ENCODE data around the gene BCCIP. TPM values are rescaled to one million over a fixed set of nuclear protein-coding genes. Genes with fewer than 3 reads are reported as not detected.

Gene BCCIP
- total RNA-seq, 1 donor from 2014 or later = 36.9 TPM

DNA sequence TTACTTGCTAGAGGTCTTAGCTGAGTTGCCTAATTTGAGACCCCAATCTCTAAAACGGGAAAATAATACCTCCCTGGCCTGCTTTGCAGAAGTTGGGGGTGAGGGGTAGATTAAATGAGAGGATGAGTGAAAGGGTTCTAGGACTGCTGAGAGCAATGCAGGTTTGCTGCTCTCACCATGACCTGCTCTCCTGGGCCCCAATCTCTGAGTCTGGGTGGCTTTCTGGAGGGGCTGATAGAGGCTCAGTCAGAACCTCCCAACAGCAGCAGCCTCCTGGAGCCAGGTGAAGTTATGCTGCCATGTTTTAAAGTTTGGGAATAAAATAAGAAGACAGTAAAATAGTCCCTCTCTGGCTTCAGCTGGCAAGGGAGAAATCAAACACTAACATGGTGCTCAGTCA is 7.6 kb upstream of the BCCIP start:
- DNase-seq (no peak), ATAC-seq (no peak)
- H3K27me3 ChIP-seq = no peaks in the 10 kb centered on the region
- TF ChIP-seq, protein P1, sequence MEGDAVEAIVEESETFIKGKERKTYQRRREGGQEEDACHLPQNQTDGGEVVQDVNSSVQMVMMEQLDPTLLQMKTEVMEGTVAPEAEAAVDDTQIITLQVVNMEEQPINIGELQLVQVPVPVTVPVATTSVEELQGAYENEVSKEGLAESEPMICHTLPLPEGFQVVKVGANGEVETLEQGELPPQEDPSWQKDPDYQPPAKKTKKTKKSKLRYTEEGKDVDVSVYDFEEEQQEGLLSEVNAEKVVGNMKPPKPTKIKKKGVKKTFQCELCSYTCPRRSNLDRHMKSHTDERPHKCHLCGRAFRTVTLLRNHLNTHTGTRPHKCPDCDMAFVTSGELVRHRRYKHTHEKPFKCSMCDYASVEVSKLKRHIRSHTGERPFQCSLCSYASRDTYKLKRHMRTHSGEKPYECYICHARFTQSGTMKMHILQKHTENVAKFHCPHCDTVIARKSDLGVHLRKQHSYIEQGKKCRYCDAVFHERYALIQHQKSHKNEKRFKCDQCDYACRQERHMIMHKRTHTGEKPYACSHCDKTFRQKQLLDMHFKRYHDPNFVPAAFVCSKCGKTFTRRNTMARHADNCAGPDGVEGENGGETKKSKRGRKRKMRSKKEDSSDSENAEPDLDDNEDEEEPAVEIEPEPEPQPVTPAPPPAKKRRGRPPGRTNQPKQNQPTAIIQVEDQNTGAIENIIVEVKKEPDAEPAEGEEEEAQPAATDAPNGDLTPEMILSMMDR (IDR thresholded peaks at IDR 0.05) = no peak
- intact Hi-C loops (cut with DNase I) = no loop called here
- H3K36me3 ChIP-seq = peaks cover 35% of the 10 kb centered on the region
- H3K4me3 ChIP-seq = no peak overlapping the region
- H3K9me3 ChIP-seq = no peaks in the 10 kb centered on the region
- no peaks in the 10 kb centered on the region for H3K4me1 ChIP-seq
- no peak overlapping the region for H3K27ac ChIP-seq

DNA sequence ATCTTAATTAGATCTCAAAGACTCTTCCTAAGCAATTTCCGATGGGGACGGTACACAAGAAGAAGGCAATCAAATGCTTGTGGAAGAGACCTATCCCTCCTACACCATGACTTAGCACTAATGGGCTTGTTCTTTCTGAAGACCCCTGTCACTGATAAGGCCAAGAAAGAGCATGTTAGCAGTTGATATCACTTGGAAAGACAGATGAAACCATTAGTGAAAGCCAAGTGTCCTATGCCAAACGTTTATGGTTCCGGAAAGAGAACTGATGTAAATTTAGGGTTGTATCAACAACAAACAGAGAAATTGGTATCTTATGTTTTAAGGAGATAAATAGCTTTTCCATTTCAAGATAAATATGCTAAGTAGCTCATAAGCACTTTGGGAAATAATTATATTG is 6.8 kb upstream of the BCCIP start:
- no peaks in the 10 kb centered on the region for H3K27me3 ChIP-seq
- no peak overlapping the region for H3K27ac ChIP-seq
- no peak overlapping the region for H3K4me3 ChIP-seq
- intact Hi-C loops (cut with DNase I) = no loop called here
- ATAC-seq = no peak
- TF ChIP-seq, protein P1 (IDR thresholded peaks at IDR 0.05) = no peak
- DNase-seq = no peak
- H3K4me1 ChIP-seq = no peaks in the 10 kb centered on the region
- no peaks in the 10 kb centered on the region for H3K9me3 ChIP-seq
- H3K36me3 ChIP-seq = peaks cover 31% of the 10 kb centered on the region

DNA sequence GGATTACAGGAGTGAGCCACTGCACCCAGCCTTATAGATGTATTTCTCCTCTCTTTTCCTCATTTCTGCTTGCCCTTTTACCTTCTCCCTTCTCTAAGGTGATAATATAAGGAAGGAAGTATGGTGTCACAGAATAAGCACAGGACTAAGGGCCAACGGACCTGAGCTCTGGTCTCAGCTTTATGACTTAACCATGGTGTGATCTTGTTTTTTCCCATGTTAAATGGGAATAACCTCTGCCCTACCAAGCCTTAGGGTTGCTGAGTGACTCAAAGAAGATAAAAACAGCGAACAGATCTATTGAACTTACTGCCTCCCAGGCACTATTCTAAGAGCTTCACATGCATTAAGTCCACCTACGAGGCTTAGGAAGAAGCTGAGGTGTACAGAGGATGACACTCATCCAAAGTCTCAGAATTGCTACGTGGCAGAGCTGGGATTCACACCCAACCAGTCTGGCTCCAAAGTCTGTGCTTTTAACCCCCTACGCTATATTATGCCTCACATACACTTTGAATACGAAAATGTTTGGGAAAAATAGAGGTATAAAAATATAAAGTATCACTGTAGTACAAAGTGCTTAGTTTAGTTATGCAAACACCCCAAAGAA is 5.9 kb upstream of the BCCIP start:
- no peak overlapping the region for H3K27ac ChIP-seq
- no peak for ATAC-seq
- H3K9me3 ChIP-seq = no peaks in the 10 kb centered on the region
- peaks cover 31% of the 10 kb centered on the region for H3K36me3 ChIP-seq
- H3K4me1 ChIP-seq = peaks cover 6% of the 10 kb centered on the region
- no peaks in the 10 kb centered on the region for H3K27me3 ChIP-seq
- TF ChIP-seq, protein P1 (IDR thresholded peaks at IDR 0.05) = no peak
- DNase-seq = no peak
- no peak overlapping the region for H3K4me3 ChIP-seq
- intact Hi-C loops (cut with DNase I) = no loop called here

DNA sequence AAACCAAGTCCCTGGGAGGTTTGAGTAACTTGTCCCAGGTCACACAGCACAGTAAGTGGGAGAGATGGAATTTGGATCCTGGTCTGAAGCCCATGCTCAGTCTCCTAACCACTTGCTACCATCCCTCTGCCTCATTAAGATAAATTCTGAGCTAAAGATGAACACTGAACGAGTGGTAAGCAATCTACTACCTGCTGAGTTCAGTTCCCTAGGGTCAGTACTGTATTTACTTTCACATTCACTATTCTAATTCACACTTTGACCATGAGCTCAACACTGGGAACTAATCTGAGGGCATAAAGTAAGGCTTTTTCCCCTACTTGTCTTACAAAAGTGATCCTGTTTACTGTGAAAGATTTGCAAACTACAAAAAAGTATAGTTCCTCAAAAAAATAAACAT is 2.6 kb upstream of the BCCIP start:
- intact Hi-C loops (cut with DNase I) = no loop called here
- DNase-seq = no peak
- peaks cover 4% of the 10 kb centered on the region for H3K36me3 ChIP-seq
- no peak overlapping the region for H3K4me3 ChIP-seq
- no peak overlapping the region for H3K27ac ChIP-seq
- ATAC-seq = no peak
- TF ChIP-seq, protein P1 (IDR thresholded peaks at IDR 0.05) = no peak
- H3K4me1 ChIP-seq = peaks cover 25% of the 10 kb centered on the region
- no peaks in the 10 kb centered on the region for H3K27me3 ChIP-seq
- no peaks in the 10 kb centered on the region for H3K9me3 ChIP-seq

DNA sequence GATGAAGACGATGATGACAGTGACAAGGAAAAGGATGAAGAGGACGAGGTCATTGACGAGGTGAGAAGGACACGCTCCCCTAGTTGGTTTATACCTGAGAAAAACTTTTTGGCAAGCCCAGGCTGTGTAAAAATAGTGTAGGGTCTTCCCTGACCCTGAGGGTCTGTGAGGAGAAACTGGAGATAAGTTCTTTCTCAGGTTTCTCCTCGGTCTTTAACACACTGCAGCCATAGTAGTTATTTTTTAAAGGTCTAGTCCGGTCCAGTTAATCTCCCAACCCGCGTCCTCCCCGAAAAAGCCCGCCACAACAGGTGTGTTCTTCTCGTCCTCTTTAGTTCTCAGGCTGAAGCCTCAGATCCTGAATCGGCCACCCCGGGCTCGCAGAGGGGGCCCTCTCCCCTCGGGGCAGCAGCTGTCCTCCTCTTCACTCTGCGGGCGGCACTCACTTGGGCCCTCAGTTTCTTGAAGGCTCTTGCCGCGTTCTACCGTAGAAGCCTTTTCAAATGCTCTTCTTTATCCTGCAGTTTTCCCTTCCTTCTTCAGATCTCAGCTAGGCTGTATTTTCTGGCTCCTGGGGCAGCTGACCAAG is 411 bp downstream of the BCCIP start:
- intact Hi-C loops (cut with DNase I) = no loop called here
- DNase-seq = no peak
- Histone ChIP-seq H3K27me3 (no peaks in the 10 kb centered on the region), H3K4me1 (peaks cover 27% of the 10 kb centered on the region), H3K4me3 (peak overlapping the region; percentile 98), H3K9me3 (no peaks in the 10 kb centered on the region), H3K27ac (peak overlapping the region; percentile 93), H3K36me3 (peaks cover 22% of the 10 kb centered on the region)
- TF ChIP-seq, protein P1 (IDR thresholded peaks at IDR 0.05) = no peak
- ATAC-seq = no peak

Measured in upper lobe of right lung (tissue), 1 donor.